HepG2 (cell line): ENCODE results near the gene ACSL4. TPM values are rescaled to one million over a fixed set of nuclear protein-coding genes. Genes with fewer than 3 reads are reported as not detected.

Source experiments
- ATAC-seq: fragments of 200-7000 bp; cut with Tn5 transposase; 3 replicates; pipeline ENCODE4 v1.9.1; 2020; ENCODE audit warnings: mild to moderate bottlenecking, moderate library complexity
- BruUV-seq: library from RNA; stranded (reverse); fragments of 400-500 nt; replicated peaks from 2 replicates; lab custom pipeline; 2021; lab: Mats Ljungman, UMichigan
- CTCF ChIA-PET: fragments of 300-600 bp; formaldehyde crosslinking; extraction: SDS; loops from one replicate; lab custom pipeline; 2021; ENCODE audit warnings: low total read pairs, inconsistent platforms, low intra/inter-chr PET ratio; lab: Yijun Ruan, JAX
- POLR2A ChIA-PET: fragments of 350-600 bp; sonication (Branson Sonifier 250); formaldehyde crosslinking; loops from one replicate; lab custom pipeline; 2020; ENCODE audit warnings: antibody characterized with exemption, inconsistent platforms; lab: Yijun Ruan, JAX
- DNase-seq: peaks from one replicate; pipeline ENCODE4 v3.0.0-alpha.2; 2015; ENCODE audit warnings: low spot score
- FAIRE-seq: peaks from 3 replicates; lab custom pipeline; 2011; peaks lifted over from hg19 to GRCh38; lab: Jason Lieb, UNC
- H2AFZ ChIP-seq: one replicate; pipeline ENCODE4 v1.6.1; 2011; ENCODE audit warnings: low read length, inconsistent platforms
- H3K27ac ChIP-seq: fragments of 300-600 bp; 3 replicates; pipeline ENCODE4 v1.8.0; 2011; ENCODE audit warnings: mixed run types, mild to moderate bottlenecking, mixed read lengths, low read length, inconsistent platforms; ENCODE audit not compliant: insufficient read depth; ENCODE audit errors: extremely low read length
- H3K27me3 ChIP-seq, 2 experiments: fragments of 200-600 bp in 1 of 2; 2 replicates in 1 of 2; 3 replicates in 1 of 2; pipeline versions ENCODE4 v1.6.0 to v1.8.0; 2011; ENCODE audit warnings: low read length in 2 of 2, mild to moderate bottlenecking in 2 of 2, moderate library complexity in 2 of 2, inconsistent platforms in 1 of 2; ENCODE audit not compliant: insufficient read depth in 2 of 2, control insufficient read depth in 1 of 2
- H3K36me3 ChIP-seq, 2 experiments: fragments of 200-600 bp in 1 of 2; replicated peaks in 1 of 2; 2 replicates in 1 of 2; 3 replicates in 1 of 2; pipeline versions ENCODE4 v1.5.1 to v1.8.0; 2011; ENCODE audit warnings: low read length in 2 of 2, inconsistent platforms in 1 of 2; ENCODE audit not compliant: insufficient read depth in 2 of 2, control insufficient read depth in 1 of 2
- H3K4me1 ChIP-seq: 2 replicates; pipeline ENCODE4 v1.5.1; 2012; ENCODE audit warnings: low read length, inconsistent platforms; ENCODE audit not compliant: insufficient read depth
- H3K4me2 ChIP-seq: 2 replicates; pipeline ENCODE4 v1.6.0; 2011; ENCODE audit warnings: low read depth, low read length, inconsistent platforms
- H3K4me3 ChIP-seq, 3 experiments: fragments of 200-600 bp in 1 of 3; sonication (generic), shearing (Covaris generic) in 1 of 3; replicated peaks in 1 of 3; 2 replicates each; pipeline ENCODE4 v1.5.1; 2011 to 2016; ENCODE audit warnings: low read length in 3 of 3, inconsistent platforms in 2 of 3, low read depth in 2 of 3, mild to moderate bottlenecking in 2 of 3, control low read depth in 1 of 3, mixed read lengths in 1 of 3; ENCODE audit not compliant: insufficient read depth in 1 of 3
- H3K79me2 ChIP-seq: one replicate; pipeline ENCODE4 v1.6.1; 2011; ENCODE audit warnings: low read length, inconsistent platforms; ENCODE audit not compliant: insufficient read depth
- H3K9ac ChIP-seq: 2 replicates; pipeline ENCODE4 v1.6.0; 2011; ENCODE audit warnings: mild to moderate bottlenecking, low read depth, low read length, inconsistent platforms; ENCODE audit not compliant: insufficient read depth
- H3K9me3 ChIP-seq: 2 replicates; pipeline ENCODE4 v1.5.1; 2012; ENCODE audit warnings: mild to moderate bottlenecking, low read length
- H4K20me1 ChIP-seq: 2 replicates; pipeline ENCODE4 v1.6.0; 2011; ENCODE audit warnings: inconsistent platforms, mild to moderate bottlenecking, low read length, moderate library complexity; ENCODE audit not compliant: insufficient read depth
- ATF7 ChIP-seq, 2 experiments: fragments of 450-650 bp in 1 of 2; sonication (generic) in 1 of 2; formaldehyde crosslinking in 1 of 2; IDR thresholded peaks; 2 replicates each; pipeline versions ENCODE4 v1.4.0 to v1.6.1; 2016 to 2020; ENCODE audit warnings: antibody characterized with exemption in 1 of 2, mild to moderate bottlenecking in 1 of 2, missing genetic modification reagents in 1 of 2
- BCLAF1 ChIP-seq: fragments of 450-650 bp; IDR thresholded peaks from 2 replicates; pipeline ENCODE4 v1.6.1; 2017; ENCODE audit warnings: mild to moderate bottlenecking
- CREB3 ChIP-seq: sonication (generic); formaldehyde crosslinking; IDR thresholded peaks from 2 replicates; pipeline ENCODE4 v1.5.0; 2020; ENCODE audit warnings: missing genetic modification reagents
- DNMT3B ChIP-seq: conservative IDR thresholded peaks from 2 replicates; pipeline ENCODE4 v1.6.1; 2016; ENCODE audit warnings: missing biosample characterization, control low read depth
- ELF1 ChIP-seq: sonication (generic); formaldehyde crosslinking; IDR thresholded peaks from 2 replicates; pipeline ENCODE4 v1.4.0; 2020; ENCODE audit warnings: missing genetic modification reagents
- JARID2 ChIP-seq: sonication (generic); formaldehyde crosslinking; IDR thresholded peaks from 2 replicates; pipeline ENCODE4 v1.8.1; 2023; ENCODE audit warnings: missing genetic modification reagents, inconsistent platforms; ENCODE audit not compliant: insufficient replicate concordance
- KDM1A ChIP-seq: IDR thresholded peaks from 2 replicates; pipeline ENCODE4 v1.6.1; 2016; ENCODE audit warnings: missing compliant biosample characterization
- MLLT10 ChIP-seq: sonication (generic); formaldehyde crosslinking; IDR thresholded peaks from 2 replicates; pipeline ENCODE4 v1.4.0; 2020; ENCODE audit warnings: missing genetic modification reagents
- RCOR2 ChIP-seq: IDR thresholded peaks from 2 replicates; pipeline ENCODE4 v1.6.1; 2016; ENCODE audit warnings: missing biosample characterization, missing genetic modification reagents
- SKI ChIP-seq: fragments of 450-650 bp; IDR thresholded peaks from one replicate; pipeline ENCODE4 v1.6.1; 2018; ENCODE audit warnings: mild to moderate bottlenecking; ENCODE audit not compliant: partially characterized antibody
- SMAD1 ChIP-seq: sonication (generic); formaldehyde crosslinking; IDR thresholded peaks from 2 replicates; pipeline ENCODE4 v1.4.0; 2020; ENCODE audit warnings: missing genetic modification reagents, low read depth, mild to moderate bottlenecking, borderline replicate concordance
- SRSF9 ChIP-seq: fragments of 200-400 bp; formaldehyde crosslinking; IDR thresholded peaks from 2 replicates; pipeline ENCODE4 v1.6.1; 2018; ENCODE audit warnings: borderline replicate concordance, mild to moderate bottlenecking, low read depth, low read length; ENCODE audit not compliant: insufficient read depth, poor library complexity, severe bottlenecking
- YY1 ChIP-seq: IDR thresholded peaks from 2 replicates; pipeline ENCODE4 v1.6.1; 2011; ENCODE audit warnings: low read length, low read depth, moderate library complexity, mild to moderate bottlenecking; ENCODE audit not compliant: insufficient read depth, insufficient replicate concordance
- ZC3H13 ChIP-seq: sonication (generic); formaldehyde crosslinking; IDR thresholded peaks from 2 replicates; pipeline ENCODE4 v1.8.1; 2023; ENCODE audit warnings: mild to moderate bottlenecking, missing genetic modification reagents, moderate library complexity
- ZFAT ChIP-seq: sonication (generic); formaldehyde crosslinking; conservative IDR thresholded peaks from 2 replicates; pipeline ENCODE4 v1.8.1; 2023; ENCODE audit warnings: missing genetic modification reagents, inconsistent platforms
- ZFP36 ChIP-seq: fragments of 150-350 bp; IDR thresholded peaks from 2 replicates; pipeline ENCODE4 v1.6.1; 2018; ENCODE audit warnings: borderline replicate concordance, low read length, low read depth; ENCODE audit not compliant: partially characterized antibody
- ZFP36L1 ChIP-seq: sonication (generic); formaldehyde crosslinking; IDR thresholded peaks from 2 replicates; pipeline ENCODE4 v1.8.0; 2022; ENCODE audit warnings: mild to moderate bottlenecking, missing genetic modification reagents, moderate library complexity
- ZFP37 ChIP-seq: sonication (generic); formaldehyde crosslinking; IDR thresholded peaks from 2 replicates; pipeline ENCODE4 v1.4.0; 2020; ENCODE audit warnings: missing genetic modification reagents, borderline replicate concordance
- ZMYM3 ChIP-seq: sonication (generic); formaldehyde crosslinking; IDR thresholded peaks from 2 replicates; pipeline ENCODE4 v1.5.1; 2020; ENCODE audit warnings: mild to moderate bottlenecking, missing genetic modification reagents
- ZNF136 ChIP-seq: sonication (generic); formaldehyde crosslinking; IDR thresholded peaks from 2 replicates; pipeline ENCODE4 v1.8.1; 2022; ENCODE audit warnings: low read depth, mild to moderate bottlenecking, moderate library complexity, missing genetic modification reagents
- ZNF17 ChIP-seq: sonication (generic); formaldehyde crosslinking; IDR thresholded peaks from 2 replicates; pipeline ENCODE4 v1.5.0; 2020; ENCODE audit warnings: mild to moderate bottlenecking, missing genetic modification reagents
- ZNF33B ChIP-seq: sonication (generic); formaldehyde crosslinking; IDR thresholded peaks from 2 replicates; pipeline ENCODE4 v1.5.1; 2020; ENCODE audit warnings: mild to moderate bottlenecking, missing genetic modification reagents
- ZNF768 ChIP-seq: sonication (generic); formaldehyde crosslinking; IDR thresholded peaks from 2 replicates; pipeline ENCODE4 v1.4.0; 2020; ENCODE audit warnings: missing genetic modification reagents
- ZNF788 ChIP-seq: sonication (generic); formaldehyde crosslinking; IDR thresholded peaks from 2 replicates; pipeline ENCODE4 v1.5.0; 2020; ENCODE audit warnings: mild to moderate bottlenecking, missing genetic modification reagents, borderline replicate concordance
- ZSCAN9 ChIP-seq: IDR thresholded peaks from 2 replicates; pipeline ENCODE4 v1.6.1; 2016; ENCODE audit warnings: borderline replicate concordance
- WGBS: methylation state at CpG from one replicate; pipeline ENCODE4 v1.1.6; 2017; ENCODE audit warnings: low lambda C conversion rate; 5-methylcytosine and 5-hydroxymethylcytosine counted together
- in situ Hi-C: cut with HindIII; loops from 2 replicates; pipeline ENCODE4 v1.10.0; 2017; ENCODE audit warnings: low pct_unique_long_range_greater_than_20kb; ENCODE audit not compliant: extremely low pct_ligation_motif_present
- intact Hi-C: fragments of 100-400 bp; cut with micrococcal nuclease; formaldehyde crosslinking; loops from one replicate; pipeline ENCODE4 v1.10.0; 2022; ENCODE audit not compliant: unreplicated experiment
- polyA plus RNA-seq, 8 experiments: library from polyadenylated mRNA; depleted of rRNA in 3 of 8; stranded (reverse) in 7 of 8; unstranded in 1 of 8; fragments of >200 nt; fragmentation: Illumina TruSeq in 4 of 8; extraction: Trizol in 4 of 8; gene quantifications; 2 replicates each; pipeline versions ENCODE4 v1.2.1 to v1.2.3, GENCODE V29; 2011 to 2016; ENCODE audit warnings: low read depth in 4 of 8, missing spikeins in 1 of 8, mixed read lengths in 1 of 8; ENCODE audit not compliant: insufficient read depth in 1 of 8
- total RNA-seq, 5 experiments: library from RNA; depleted of rRNA; stranded (reverse); fragments of >200 nt; fragmentation: Illumina TruSeq; extraction: Trizol; gene quantifications; 2 replicates each; pipeline ENCODE4 v1.2.3, GENCODE V29; 2016; ENCODE audit warnings: low read depth in 1 of 5

The ACSL4 gene
- total and polyA plus RNA-seq, 2 of the 13 experiments (the other 11 are each of a cell fraction or from before 2014, with no cell fraction given) = 207 to 316 TPM

GRCh38 chrX:109776432-109776831, 43.4 kb upstream of the ACSL4 start:
- no peaks in the 10 kb centered on the region for H4K20me1 ChIP-seq
- H3K4me1 ChIP-seq = peaks cover 41% of the 10 kb centered on the region
- H3K4me3 ChIP-seq = no peak overlapping the region
- no peak for ATAC-seq
- H3K9ac ChIP-seq = no peak overlapping the region
- no peaks in the 10 kb centered on the region for H3K79me2 ChIP-seq
- H3K27me3 ChIP-seq = no peaks in the 10 kb centered on the region
- no peak for DNase-seq
- in situ Hi-C loops = no loop called here
- H3K9me3 ChIP-seq = no peaks in the 10 kb centered on the region
- H3K4me2 ChIP-seq = no peak overlapping the region
- no peak overlapping the region for H2AFZ ChIP-seq
- BruUV-seq = no TSS peak
- 67% methylated on average over 3 of the region's 3 CpGs for WGBS
- no peaks in the 10 kb centered on the region for H3K36me3 ChIP-seq
- ChIA-PET POLR2A (no interaction called here), CTCF (no interaction called here)
- no peak for FAIRE-seq
- intact Hi-C loops = no loop called here
- no peak overlapping the region for H3K27ac ChIP-seq
- no peak for TF ChIP-seq BCLAF1
- TF ChIP-seq ZFP36 = no peak
- peak; percentile 89; the same call in 1 of the 2 replicates for TF ChIP-seq ZNF768
- no peak for TF ChIP-seq ZFP37 (CRISPR knock-in tag)
- no peak for TF ChIP-seq ZC3H13 (CRISPR knock-in tag)
- TF ChIP-seq JARID2 (CRISPR knock-in tag) = no peak
- TF ChIP-seq ZNF17 (CRISPR knock-in tag) = no peak
- TF ChIP-seq DNMT3B (CRISPR knock-in tag) = no peak
- no peak for TF ChIP-seq ZNF136 (CRISPR knock-in tag)
- no peak for TF ChIP-seq YY1
- no peak for TF ChIP-seq ZSCAN9
- TF ChIP-seq ZMYM3 (CRISPR knock-in tag) = peak; percentile 77
- TF ChIP-seq ELF1 = no peak
- no peak for TF ChIP-seq SKI
- TF ChIP-seq SRSF9 = no peak
- TF ChIP-seq ZNF788 (CRISPR knock-in tag) = no peak
- no peak for TF ChIP-seq SMAD1 (CRISPR knock-in tag)
- no peak for TF ChIP-seq ZFP36L1 (CRISPR knock-in tag)
- TF ChIP-seq ATF7 (IDR thresholded peaks at IDR 0.05) = no peak
- TF ChIP-seq ATF7 (CRISPR knock-in tag; IDR thresholded peaks at IDR 0.05) = no peak
- TF ChIP-seq KDM1A (CRISPR knock-in tag) = peak; percentile 43; the same call in 1 of the 2 replicates
- TF ChIP-seq ZFAT (CRISPR knock-in tag) = no peak
- TF ChIP-seq MLLT10 (CRISPR knock-in tag) = no peak
- TF ChIP-seq CREB3 (CRISPR knock-in tag) = no peak
- no peak for TF ChIP-seq ZNF33B (CRISPR knock-in tag)
- TF ChIP-seq RCOR2 (CRISPR knock-in tag) = peak; percentile 50; the same call in 1 of the 2 replicates
